Aorta (tissue), 5 donors: ENCODE results near the gene EPHA6. TPM values are rescaled to one million over a fixed set of nuclear protein-coding genes. Genes with fewer than 3 reads are reported as not detected.

ENCODE experiments used
- ATAC-seq: fragments of 200-7000 bp; cut with Tn5 transposase; one replicate; pipeline ENCODE4 v1.9.1; 2022; ENCODE audit warnings: moderate library complexity; ENCODE audit not compliant: low FRiP score
- DNase-seq, 2 donors: peaks; one replicate each; pipeline ENCODE4 v3.0.0-alpha.2; 2020
- H3K27ac ChIP-seq, 2 donors: one replicate each; pipeline ENCODE4 v1.5.1; 2013; ENCODE audit warnings: low read length in 2 of 2, mild to moderate bottlenecking in 2 of 2, moderate library complexity in 2 of 2, control low read depth in 1 of 2, inconsistent platforms in 1 of 2, low read depth in 1 of 2
- H3K27me3 ChIP-seq, 2 donors: one replicate each; pipeline ENCODE4 v1.6.1; 2013; ENCODE audit warnings: control low read depth in 1 of 2, low read length in 1 of 2, mild to moderate bottlenecking in 1 of 2, moderate library complexity in 1 of 2; ENCODE audit not compliant: insufficient read depth in 2 of 2, control insufficient read depth in 1 of 2
- H3K36me3 ChIP-seq, 2 donors: one replicate each; pipeline ENCODE4 v1.6.1; 2013; ENCODE audit warnings: control low read depth in 1 of 2, low read length in 1 of 2, mild to moderate bottlenecking in 1 of 2; ENCODE audit not compliant: insufficient read depth in 2 of 2, control insufficient read depth in 1 of 2
- H3K4me1 ChIP-seq, 2 donors: one replicate each; pipeline ENCODE4 v1.6.1; 2013; ENCODE audit warnings: low read length in 2 of 2, control low read depth in 1 of 2, mild to moderate bottlenecking in 1 of 2, moderate library complexity in 1 of 2; ENCODE audit not compliant: insufficient read depth in 2 of 2, control insufficient read depth in 1 of 2
- H3K4me3 ChIP-seq, 2 donors: one replicate each; pipeline ENCODE4 v1.5.1; 2013; ENCODE audit warnings: low read length in 2 of 2, control low read depth in 1 of 2, mild to moderate bottlenecking in 1 of 2
- H3K9me3 ChIP-seq: one replicate; pipeline ENCODE4 v1.6.1; 2013; ENCODE audit warnings: mild to moderate bottlenecking, low read length; ENCODE audit not compliant: control insufficient read depth
- WGBS, 2 donors: extraction: QIAGEN DNeasy Blood & Tissue Kit; methylation state at CpG; one replicate each; pipeline ENCODE4 v1.1.7; 2013; 5-methylcytosine and 5-hydroxymethylcytosine counted together
- intact Hi-C, 2 donors: fragments of 100-400 bp; cut with DNase I; formaldehyde crosslinking; loops; one replicate each; pipeline versions ENCODE4 v1.14.2 to v1.15.0; 2022
- polyA plus RNA-seq, 2 donors: library from polyadenylated mRNA; stranded (reverse); fragments of 200-250 nt; gene quantifications; one replicate each; pipeline ENCODE4 v1.2.3, GENCODE V29; 2013
- total RNA-seq, 2 donors: library from RNA; stranded (reverse); fragmentation: NEBNext Ultra II Directional; extraction: Animal tissue kit (Norgen Biotek cat#: 25700); gene quantifications; one replicate each; pipeline ENCODE4 v1.2.1, GENCODE V29; 2021
- donor health status: healthy with polysubstance abuse.
- donor health status: Bipolar disorder and iron deficiency.
- donor health status: DM: no; HTN: no; CAD: no.
- donor health status: DM: no; HTN: no; CAD: no.
- donor health status: DM: yes; HTN: yes; CAD: no.

EPHA6 gene
- total and polyA plus RNA-seq, 4 donors, result 0.33 to 2.8 (median 1.8) TPM; not detected in 1

DNA sequence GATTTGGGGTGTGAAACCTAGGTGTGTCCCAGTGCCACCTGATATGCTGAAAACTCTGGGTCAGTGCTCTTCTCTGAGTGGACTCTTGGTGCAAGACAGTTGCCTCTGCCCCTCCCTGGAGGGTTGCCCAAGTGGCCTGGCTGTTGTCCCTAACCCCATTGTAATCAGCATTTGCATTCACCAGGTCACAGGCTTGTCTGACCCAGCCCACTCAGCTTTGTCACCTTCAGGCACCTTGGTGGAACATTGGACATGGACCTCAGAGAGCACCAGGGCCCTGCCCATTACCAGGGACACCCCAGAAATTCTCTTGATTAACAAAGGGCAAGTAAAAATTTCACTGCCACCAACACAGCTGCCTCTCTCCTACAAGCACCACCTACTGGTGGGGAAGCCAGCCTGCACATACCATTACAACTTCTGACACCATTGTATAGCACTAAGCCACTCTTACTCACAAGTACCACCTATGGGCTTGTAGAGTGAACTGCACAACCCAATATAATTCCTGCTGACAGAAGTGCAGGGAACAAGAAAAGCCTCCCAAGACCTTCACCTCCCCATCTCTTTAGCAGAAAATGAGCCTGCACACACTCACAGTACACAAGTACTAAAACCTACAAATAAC is 324.6 kb downstream of the EPHA6 start:
- Histone ChIP-seq H3K27ac (no peak overlapping the region), H3K36me3 (no peaks in the 10 kb centered on the region), H3K9me3 (no peaks in the 10 kb centered on the region), H3K27me3 (no peaks in the 10 kb centered on the region), H3K4me1 (no peaks in the 10 kb centered on the region), H3K4me3 (no peak overlapping the region)
- intact Hi-C loops, result no loop called here
- no peak for ATAC-seq
- no peak for DNase-seq

DNA sequence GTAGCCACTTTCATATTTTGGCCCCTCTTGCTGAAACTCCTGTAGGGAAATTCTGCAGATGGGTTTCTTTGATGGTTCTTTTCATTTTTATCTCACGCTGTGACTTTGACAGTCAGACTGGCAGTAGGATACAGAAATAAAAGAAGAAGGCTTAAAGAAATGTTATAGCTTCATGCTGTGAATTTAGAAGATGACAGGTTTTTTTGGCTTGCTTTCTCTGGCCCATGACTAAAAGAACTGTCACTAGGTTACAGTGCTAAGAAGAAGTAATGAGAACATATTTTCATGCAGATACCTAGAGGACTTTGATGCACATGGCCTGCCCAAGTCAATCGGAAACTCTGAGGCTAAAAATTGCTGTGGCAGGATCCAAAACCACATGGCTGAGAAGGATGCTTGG is 334.5 kb downstream of the EPHA6 start:
- 79 to 87% methylated on average over 2 of the region's 2 CpGs for WGBS, 2 donors
- no peak for ATAC-seq
- H3K4me1 ChIP-seq, result no peaks in the 10 kb centered on the region

DNA sequence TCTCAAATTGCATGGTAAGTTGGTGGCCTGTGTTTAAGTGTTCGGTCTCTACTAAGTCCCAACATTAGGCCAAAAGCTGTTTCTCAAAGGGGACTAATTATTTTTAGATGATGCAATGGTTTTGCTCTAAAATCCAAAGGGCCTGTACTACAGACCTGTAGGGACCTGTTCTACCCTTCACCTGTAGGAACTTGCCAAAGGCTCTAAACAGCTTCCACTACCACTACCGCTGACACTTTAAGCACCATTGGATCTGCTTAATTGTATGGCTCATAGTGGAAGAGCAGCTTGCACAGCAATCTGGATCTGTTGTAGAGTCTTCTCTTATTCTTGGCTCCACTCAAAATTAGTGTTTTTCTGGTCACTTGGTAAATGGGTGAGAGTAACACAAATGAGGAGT is 346.8 kb downstream of the EPHA6 start:
- Histone ChIP-seq H3K4me3 (no peak overlapping the region), H3K27ac (no peak overlapping the region), H3K4me1 (no peaks in the 10 kb centered on the region), H3K9me3 (peaks cover 1% of the 10 kb centered on the region), H3K36me3 (no peaks in the 10 kb centered on the region), H3K27me3 (no peaks in the 10 kb centered on the region)
- ATAC-seq (no peak), DNase-seq (no peak)
- whole genome bisulfite sequencing, 2 donors, result 91 to 92% methylated on average over 2 of the region's 2 CpGs
- intact Hi-C loops, result no loop called here

More for the DNA sequence above, 334.5 kb downstream of the EPHA6 start:
- no peak overlapping the region for H3K27ac ChIP-seq
- no peak overlapping the region for H3K4me3 ChIP-seq
- DNase-seq, result no peak
- no peaks in the 10 kb centered on the region for H3K27me3 ChIP-seq
- no peaks in the 10 kb centered on the region for H3K36me3 ChIP-seq
- intact Hi-C loops, result no loop called here
- no peaks in the 10 kb centered on the region for H3K9me3 ChIP-seq

DNA sequence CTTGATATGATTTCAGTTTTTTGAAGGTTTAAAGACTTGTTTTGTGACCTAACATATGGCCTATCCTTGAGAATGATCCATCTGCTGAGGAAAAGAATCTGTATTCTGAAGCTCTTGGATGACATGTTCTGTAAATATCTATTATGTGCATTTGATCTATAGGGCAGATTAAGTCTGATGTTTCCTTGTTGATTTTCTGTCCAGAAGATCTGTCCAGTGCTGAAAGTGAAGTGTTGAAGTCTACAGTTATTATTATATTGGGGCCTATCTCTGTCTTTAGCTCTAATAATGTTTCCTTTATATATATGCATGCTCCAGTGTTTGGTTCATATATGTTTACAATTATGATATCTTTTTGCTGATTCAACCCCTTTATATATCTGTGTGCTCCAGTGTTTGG is 362.8 kb downstream of the EPHA6 start:
- DNase-seq, result no peak
- intact Hi-C loops, result no loop called here
- no peak for ATAC-seq
- Histone ChIP-seq H3K4me3 (no peak overlapping the region), H3K27ac (no peak overlapping the region), H3K36me3 (no peaks in the 10 kb centered on the region), H3K9me3 (peaks cover 10% of the 10 kb centered on the region), H3K4me1 (no peaks in the 10 kb centered on the region), H3K27me3 (no peaks in the 10 kb centered on the region)

DNA sequence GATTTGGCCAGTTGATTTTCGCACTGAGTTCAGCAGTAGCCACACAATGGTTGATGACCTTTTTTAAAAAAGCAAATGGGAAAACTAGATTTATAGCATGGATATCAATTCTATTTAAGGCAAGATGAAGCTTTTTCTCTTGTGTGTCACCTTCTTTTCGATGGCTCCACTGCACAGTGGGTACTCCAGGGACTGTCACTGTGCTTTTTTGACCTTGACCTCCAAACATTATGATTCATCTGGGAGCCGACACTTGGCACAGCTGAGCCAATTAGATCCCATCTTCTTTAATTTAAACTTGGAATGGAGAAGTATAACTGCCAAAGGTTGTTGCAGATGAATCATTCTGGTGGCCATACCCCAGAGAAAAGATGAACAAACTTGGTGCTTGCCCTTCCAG is 367.3 kb downstream of the EPHA6 start:
- Histone ChIP-seq H3K27me3 (no peaks in the 10 kb centered on the region), H3K4me1 (no peaks in the 10 kb centered on the region), H3K27ac (no peak overlapping the region), H3K9me3 (peaks cover 10% of the 10 kb centered on the region), H3K4me3 (no peak overlapping the region), H3K36me3 (no peaks in the 10 kb centered on the region)
- ATAC-seq, result no peak
- DNase-seq, result no peak
- intact Hi-C loops, result no loop called here
- WGBS, 2 donors, result 21 to 35% methylated on average over 3 of the region's 3 CpGs

DNA sequence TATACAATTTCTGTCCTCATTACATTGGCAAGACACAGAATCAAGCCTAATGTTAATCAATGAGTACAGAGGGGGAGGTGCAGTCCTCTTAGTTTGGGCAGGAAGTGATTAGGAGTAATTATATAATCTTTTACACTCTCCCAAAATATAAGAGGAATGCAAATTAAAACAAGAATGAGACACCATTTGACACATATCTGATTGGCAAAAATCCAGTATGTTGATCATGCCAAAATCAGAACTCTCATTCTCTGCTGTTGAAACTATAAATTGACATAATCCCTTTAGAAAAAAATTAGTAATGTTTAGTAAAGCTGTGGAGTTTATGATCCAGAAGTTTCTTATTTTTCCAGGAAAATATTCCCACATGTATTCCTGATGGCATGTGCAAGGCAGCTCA is 373.4 kb downstream of the EPHA6 start:
- H3K9me3 ChIP-seq, result no peaks in the 10 kb centered on the region
- DNase-seq (no peak), ATAC-seq (no peak)
- H3K4me3 ChIP-seq, result no peak overlapping the region
- intact Hi-C loops, result no loop called here
- H3K36me3 ChIP-seq, result no peaks in the 10 kb centered on the region
- no peaks in the 10 kb centered on the region for H3K27me3 ChIP-seq
- H3K27ac ChIP-seq, result no peak overlapping the region
- no peaks in the 10 kb centered on the region for H3K4me1 ChIP-seq

DNA sequence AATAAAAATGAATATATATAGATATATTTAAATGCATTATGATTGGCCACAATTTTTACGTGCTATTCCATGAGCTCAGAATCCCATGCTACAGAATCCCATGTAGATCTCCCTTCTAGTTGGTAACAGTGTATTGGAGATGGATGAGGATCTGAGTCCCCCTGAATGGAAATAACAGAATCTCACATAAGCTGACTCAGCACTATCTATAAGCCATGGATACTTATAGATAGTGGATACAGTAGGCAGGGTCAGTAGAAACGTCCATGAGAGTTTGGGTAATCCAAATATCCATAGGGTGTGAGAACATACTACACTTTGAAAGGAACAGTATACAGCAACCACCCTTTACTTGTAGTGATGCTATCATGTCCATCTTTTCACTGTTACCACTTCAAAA is 375.4 kb downstream of the EPHA6 start:
- 67% methylated on average over 2 of the region's 2 CpGs for WGBS, 2 donors
- no peak for ATAC-seq
- Histone ChIP-seq H3K27ac (no peak overlapping the region), H3K9me3 (no peaks in the 10 kb centered on the region), H3K4me3 (no peak overlapping the region), H3K36me3 (no peaks in the 10 kb centered on the region), H3K4me1 (no peaks in the 10 kb centered on the region), H3K27me3 (no peaks in the 10 kb centered on the region)
- DNase-seq, result no peak
- intact Hi-C loops, result no loop called here

DNA sequence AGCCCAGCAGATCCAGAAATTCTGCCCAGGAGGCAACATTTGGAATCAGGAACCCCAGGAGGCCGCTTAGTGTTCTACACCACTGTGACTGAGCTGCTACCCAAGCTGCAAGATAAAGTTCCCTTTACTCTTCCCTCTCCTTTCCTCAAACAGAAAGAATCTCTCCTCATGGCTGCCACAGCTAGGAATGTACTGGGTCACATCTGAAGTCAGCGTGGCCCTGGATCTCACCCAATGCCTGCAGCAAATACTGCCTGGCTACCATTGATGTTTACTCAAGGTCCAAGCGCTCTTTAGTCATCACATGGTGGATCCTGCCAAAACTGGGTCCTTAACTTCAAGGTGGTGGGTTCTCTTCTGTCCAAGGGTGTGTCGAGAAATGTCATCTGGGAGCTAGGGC is 382.7 kb downstream of the EPHA6 start:
- ATAC-seq, result no peak
- no peak for DNase-seq
- Histone ChIP-seq H3K27ac (no peak overlapping the region), H3K4me1 (no peaks in the 10 kb centered on the region), H3K9me3 (no peaks in the 10 kb centered on the region), H3K27me3 (no peaks in the 10 kb centered on the region), H3K4me3 (no peak overlapping the region), H3K36me3 (no peaks in the 10 kb centered on the region)
- intact Hi-C loops, result loop anchor here in 1 of 2 donors (5.0 kb wide), 1 partner anchor 275 kb away; no protein-coding TSS in a partner anchor
- WGBS, 2 donors, result 81 to 84% methylated on average over 4 of the region's 4 CpGs

DNA sequence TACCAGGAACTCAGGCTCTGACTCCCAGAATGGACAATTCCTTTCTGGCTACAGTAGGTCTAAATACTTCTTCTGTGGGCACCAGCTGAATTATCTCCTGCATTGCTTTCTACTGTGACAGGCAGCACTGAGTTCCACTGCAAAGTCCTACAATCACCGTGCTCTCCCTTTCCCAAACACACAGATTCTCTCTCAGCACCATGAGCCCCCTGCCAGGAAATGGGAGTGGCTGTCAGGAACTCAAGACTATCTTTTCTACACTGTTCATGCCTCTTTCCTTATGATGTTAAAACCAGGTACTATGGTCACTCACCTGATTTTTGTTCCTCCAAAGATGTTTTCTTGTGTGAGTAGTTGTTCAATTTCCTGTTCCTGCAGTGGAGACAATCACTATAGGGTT is 383.4 kb downstream of the EPHA6 start:
- 73 to 75% methylated on average over 1 of the region's 1 CpG for WGBS, 2 donors
- Histone ChIP-seq H3K27ac (no peak overlapping the region), H3K27me3 (no peaks in the 10 kb centered on the region), H3K4me3 (no peak overlapping the region), H3K9me3 (no peaks in the 10 kb centered on the region), H3K4me1 (no peaks in the 10 kb centered on the region), H3K36me3 (no peaks in the 10 kb centered on the region)
- intact Hi-C loops, result loop anchor here in 1 of 2 donors (5.0 kb wide), 1 partner anchor 274 kb away; no protein-coding TSS in a partner anchor
- no peak for ATAC-seq
- DNase-seq, result no peak
